ENCODE results near the gene KCNK10. TPM values are rescaled to one million over a fixed set of nuclear protein-coding genes. Genes with fewer than 3 reads are reported as not detected.

Gene KCNK10
- total RNA-seq, 1 experiment from 2014 or later, result not detected

- Histone ChIP-seq H3K4me1 (ENCODE audit: insufficient read depth, low read length, poor library complexity, severe bottlenecking) (no peaks in the 10 kb centered on the region), H3K27ac (ENCODE audit: low read depth, low read length, poor library complexity, severe bottlenecking) (no peak overlapping the region), H3K9me3 (ENCODE audit: low read depth, low read length, poor library complexity, severe bottlenecking) (no peaks in the 10 kb centered on the region), H3K36me3 (ENCODE audit: insufficient read depth, low read length, poor library complexity, severe bottlenecking) (no peaks in the 10 kb centered on the region), H3K4me3 (ENCODE audit: low read depth, low read length, poor library complexity, severe bottlenecking) (no peak overlapping the region), H3K27me3 (replicated peaks; ENCODE audit: insufficient read depth, low read depth, low read length, poor library complexity) (peaks cover 76% of the 10 kb centered on the region)
- CTCF ChIA-PET, result no interaction called here
- BruUV-seq (replicated peaks), result no TSS peak
- no peak for DNase-seq (ENCODE audit: low spot score)
- intact Hi-C loops (cut with micrococcal nuclease; ENCODE audit: unreplicated experiment), result no loop called here
- TF ChIP-seq CTCF (conservative IDR thresholded peaks at IDR 0.05; ENCODE audit: low read depth, low read length) (no peak), EZH2 (IDR thresholded peaks at IDR 0.05; ENCODE audit: borderline replicate concordance, low read depth, low read length, poor library complexity, severe bottlenecking) (no peak)
- POLR2A ChIA-PET (ENCODE audit: low non-redundant PET), result no interaction called here
Measured at GRCh38 chr14:88318406-88318805, 4.7 kb downstream of the KCNK10 start.

GRCh38 chr14:88316521-88316920 is 6.5 kb downstream of the KCNK10 start:
- H3K4me3 ChIP-seq (ENCODE audit: low read depth, low read length, poor library complexity, severe bottlenecking), result no peak overlapping the region
- no peak overlapping the region for H3K27ac ChIP-seq (ENCODE audit: low read depth, low read length, poor library complexity, severe bottlenecking)
- TF ChIP-seq CTCF (conservative IDR thresholded peaks at IDR 0.05; ENCODE audit: low read depth, low read length) (no peak), EZH2 (IDR thresholded peaks at IDR 0.05; ENCODE audit: borderline replicate concordance, low read depth, low read length, poor library complexity, severe bottlenecking) (no peak)
- intact Hi-C loops (cut with micrococcal nuclease; ENCODE audit: unreplicated experiment), result no loop called here
- H3K27me3 ChIP-seq (replicated peaks; ENCODE audit: insufficient read depth, low read depth, low read length, poor library complexity), result peaks cover 57% of the 10 kb centered on the region
- DNase-seq (ENCODE audit: low spot score), result no peak
- H3K36me3 ChIP-seq (ENCODE audit: insufficient read depth, low read length, poor library complexity, severe bottlenecking), result no peaks in the 10 kb centered on the region
- no peaks in the 10 kb centered on the region for H3K9me3 ChIP-seq (ENCODE audit: low read depth, low read length, poor library complexity, severe bottlenecking)
- H3K4me1 ChIP-seq (ENCODE audit: insufficient read depth, low read length, poor library complexity, severe bottlenecking), result no peaks in the 10 kb centered on the region
- POLR2A ChIA-PET (ENCODE audit: low non-redundant PET), result no interaction called here
- no TSS peak for BruUV-seq (replicated peaks)
- CTCF ChIA-PET, result no interaction called here

GRCh38 chr14:88312257-88312656 is 10.8 kb downstream of the KCNK10 start:
- intact Hi-C loops (cut with micrococcal nuclease; ENCODE audit: unreplicated experiment), result no loop called here
- ChIA-PET POLR2A (ENCODE audit: low non-redundant PET) (no interaction called here), CTCF (no interaction called here)
- H3K27me3 ChIP-seq (replicated peaks; ENCODE audit: insufficient read depth, low read depth, low read length, poor library complexity), result peaks cover 17% of the 10 kb centered on the region
- BruUV-seq (replicated peaks), result no TSS peak
- no peaks in the 10 kb centered on the region for H3K36me3 ChIP-seq (ENCODE audit: insufficient read depth, low read length, poor library complexity, severe bottlenecking)
- no peak overlapping the region for H3K4me3 ChIP-seq (ENCODE audit: low read depth, low read length, poor library complexity, severe bottlenecking)
- H3K9me3 ChIP-seq (ENCODE audit: low read depth, low read length, poor library complexity, severe bottlenecking), result no peaks in the 10 kb centered on the region
- DNase-seq (ENCODE audit: low spot score), result no peak
- H3K4me1 ChIP-seq (ENCODE audit: insufficient read depth, low read length, poor library complexity, severe bottlenecking), result no peaks in the 10 kb centered on the region
- TF ChIP-seq CTCF (conservative IDR thresholded peaks at IDR 0.05; ENCODE audit: low read depth, low read length) (no peak), EZH2 (IDR thresholded peaks at IDR 0.05; ENCODE audit: borderline replicate concordance, low read depth, low read length, poor library complexity, severe bottlenecking) (no peak)
- H3K27ac ChIP-seq (ENCODE audit: low read depth, low read length, poor library complexity, severe bottlenecking), result no peak overlapping the region
